ENCODE data around the gene EWSR1.
A peak's percentile ranks its signal among the peaks of the same experiment; 100 is the strongest.
"Not testable (repeated sequence)": the region's sequence is repeated elsewhere in the genome, so short reads cannot be mapped to it uniquely, and the experiment has no call there.

The EWSR1 gene, protein sequence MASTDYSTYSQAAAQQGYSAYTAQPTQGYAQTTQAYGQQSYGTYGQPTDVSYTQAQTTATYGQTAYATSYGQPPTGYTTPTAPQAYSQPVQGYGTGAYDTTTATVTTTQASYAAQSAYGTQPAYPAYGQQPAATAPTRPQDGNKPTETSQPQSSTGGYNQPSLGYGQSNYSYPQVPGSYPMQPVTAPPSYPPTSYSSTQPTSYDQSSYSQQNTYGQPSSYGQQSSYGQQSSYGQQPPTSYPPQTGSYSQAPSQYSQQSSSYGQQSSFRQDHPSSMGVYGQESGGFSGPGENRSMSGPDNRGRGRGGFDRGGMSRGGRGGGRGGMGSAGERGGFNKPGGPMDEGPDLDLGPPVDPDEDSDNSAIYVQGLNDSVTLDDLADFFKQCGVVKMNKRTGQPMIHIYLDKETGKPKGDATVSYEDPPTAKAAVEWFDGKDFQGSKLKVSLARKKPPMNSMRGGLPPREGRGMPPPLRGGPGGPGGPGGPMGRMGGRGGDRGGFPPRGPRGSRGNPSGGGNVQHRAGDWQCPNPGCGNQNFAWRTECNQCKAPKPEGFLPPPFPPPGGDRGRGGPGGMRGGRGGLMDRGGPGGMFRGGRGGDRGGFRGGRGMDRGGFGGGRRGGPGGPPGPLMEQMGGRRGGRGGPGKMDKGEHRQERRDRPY

DNA sequence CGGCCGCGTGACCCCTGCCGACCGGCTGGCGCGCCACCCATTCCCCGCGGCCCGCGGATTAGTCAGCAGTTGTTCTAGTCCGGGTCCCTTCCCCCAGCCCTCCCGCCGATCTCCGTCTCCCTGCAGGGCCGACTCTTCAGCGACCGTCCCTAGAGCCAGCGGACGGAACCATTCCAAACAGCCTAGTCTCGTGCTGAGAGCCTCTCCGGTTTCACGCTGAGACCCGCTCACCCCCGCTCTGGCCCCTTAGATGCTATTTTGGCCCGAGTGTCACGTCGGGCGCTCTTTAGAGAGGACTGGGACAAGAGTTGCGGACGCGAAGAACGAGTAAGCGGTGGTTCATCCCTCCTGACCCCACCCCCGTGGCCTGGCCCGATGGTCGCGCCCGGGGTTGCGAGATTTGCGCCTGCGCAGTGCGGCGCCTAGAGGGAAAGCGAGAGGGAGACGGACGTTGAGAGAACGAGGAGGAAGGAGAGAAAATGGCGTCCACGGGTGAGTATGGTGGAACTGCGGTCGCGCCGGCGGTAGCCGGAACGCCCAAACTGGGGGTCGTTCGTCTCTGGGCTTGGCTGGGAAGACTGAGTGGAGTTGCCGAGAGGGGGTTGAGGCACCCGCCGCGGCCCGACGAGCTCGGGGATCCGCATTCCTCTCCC is at the start of gene EWSR1, which contains the start of gene RHBDD3:
Gene EWSR1 (plus strand): TSS at position 411 of the 653 bp plus-strand sequence. CDS start 69 bp downstream, at position 480.
Gene RHBDD3 (minus strand): TSS at position 124 of the 653 bp plus-strand sequence. CDS start 2,355 bp downstream, outside the sequence.
- DNase-seq, result peak; percentile 96

DNA sequence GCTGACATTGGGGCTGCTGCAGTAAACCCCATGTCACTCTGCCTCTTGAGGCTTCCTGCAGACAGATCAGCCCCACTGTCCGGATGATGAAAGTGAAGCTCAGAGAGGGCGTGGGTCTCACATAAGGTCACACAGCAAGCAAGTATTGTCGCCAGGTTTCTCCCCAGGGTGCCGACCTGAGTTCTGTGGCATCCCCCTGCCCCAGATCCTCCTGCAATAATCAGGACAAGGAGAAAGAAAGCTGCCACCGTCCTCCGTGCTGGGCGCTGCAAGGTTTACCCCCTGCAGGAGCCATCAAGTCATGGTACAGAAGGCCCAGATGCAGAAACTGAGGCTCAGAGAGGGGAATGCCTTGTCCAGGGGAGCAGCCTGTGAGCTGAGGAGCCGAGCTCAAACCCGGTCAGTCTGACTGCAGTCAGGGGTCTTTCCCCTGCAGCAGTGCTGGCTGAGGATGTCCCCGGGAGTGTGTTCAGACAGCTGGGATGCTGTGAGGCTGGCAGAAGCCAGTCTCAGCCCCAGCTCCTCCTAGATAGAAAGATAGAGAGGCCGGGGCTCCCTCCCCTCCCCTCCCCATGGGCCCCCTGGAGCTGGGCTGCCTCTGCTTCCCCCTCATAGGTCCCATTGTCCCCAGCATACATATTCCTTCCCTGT is 49.2 kb upstream of the EWSR1 start:
- no peak for DNase-seq

DNA sequence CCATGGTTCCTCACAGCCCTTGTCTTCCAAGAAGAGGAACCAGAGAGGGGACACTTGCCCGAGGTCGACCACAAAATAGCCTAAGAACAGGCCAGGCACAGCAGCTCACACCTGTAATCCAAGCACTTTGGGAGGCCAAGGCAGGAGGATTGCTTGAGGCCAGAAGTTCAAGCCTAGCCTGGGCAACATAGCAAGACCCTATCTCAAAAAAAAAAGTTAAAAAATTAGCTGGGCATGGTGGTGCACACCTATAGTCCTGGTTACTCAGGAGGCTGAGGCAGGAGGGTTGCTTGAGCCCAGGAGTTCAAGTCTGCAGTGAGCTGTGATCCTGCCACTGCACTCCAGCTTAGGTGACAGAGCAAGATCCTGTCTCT is 48.7 kb upstream of the EWSR1 start:
- DNase-seq, result not testable (repeated sequence)

DNA sequence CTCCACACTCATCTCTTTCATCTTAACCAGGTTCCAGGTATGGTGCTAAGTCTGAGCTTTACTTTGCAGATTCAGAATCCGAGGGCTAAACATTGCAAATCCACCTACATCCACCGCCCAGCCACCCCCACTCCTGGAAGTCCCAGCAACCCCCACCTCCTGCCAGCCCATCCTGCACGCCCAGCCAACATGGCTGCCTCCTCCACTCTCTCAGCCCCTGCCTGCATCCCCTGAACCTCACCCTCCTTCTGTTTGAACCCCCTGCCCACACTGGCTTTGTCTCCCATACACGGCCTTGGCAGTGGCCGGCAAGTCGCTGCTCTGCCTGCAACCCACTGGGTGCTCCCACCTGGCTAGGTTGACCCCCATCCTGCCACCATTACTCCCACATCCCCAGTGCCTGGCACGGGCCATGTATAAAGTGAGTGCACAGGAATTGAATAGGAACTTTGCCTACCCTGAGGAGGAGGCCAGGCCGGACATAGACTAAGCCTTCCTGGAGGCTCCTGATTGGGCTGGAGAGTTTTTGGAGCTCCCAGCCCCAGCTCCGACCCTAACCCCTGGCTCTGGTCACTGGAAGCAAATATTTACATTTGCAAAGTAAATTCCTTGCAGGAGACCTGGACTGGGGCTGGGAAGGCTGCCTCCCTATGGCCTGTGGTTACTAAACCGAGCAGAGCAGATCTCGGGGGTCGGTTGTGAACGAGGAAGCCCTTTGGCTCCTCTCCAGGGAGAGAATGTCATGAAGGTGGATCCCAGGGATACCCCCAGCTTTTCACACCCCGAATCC is 48.0 kb upstream of the EWSR1 start:
- DNase-seq, result no peak

DNA sequence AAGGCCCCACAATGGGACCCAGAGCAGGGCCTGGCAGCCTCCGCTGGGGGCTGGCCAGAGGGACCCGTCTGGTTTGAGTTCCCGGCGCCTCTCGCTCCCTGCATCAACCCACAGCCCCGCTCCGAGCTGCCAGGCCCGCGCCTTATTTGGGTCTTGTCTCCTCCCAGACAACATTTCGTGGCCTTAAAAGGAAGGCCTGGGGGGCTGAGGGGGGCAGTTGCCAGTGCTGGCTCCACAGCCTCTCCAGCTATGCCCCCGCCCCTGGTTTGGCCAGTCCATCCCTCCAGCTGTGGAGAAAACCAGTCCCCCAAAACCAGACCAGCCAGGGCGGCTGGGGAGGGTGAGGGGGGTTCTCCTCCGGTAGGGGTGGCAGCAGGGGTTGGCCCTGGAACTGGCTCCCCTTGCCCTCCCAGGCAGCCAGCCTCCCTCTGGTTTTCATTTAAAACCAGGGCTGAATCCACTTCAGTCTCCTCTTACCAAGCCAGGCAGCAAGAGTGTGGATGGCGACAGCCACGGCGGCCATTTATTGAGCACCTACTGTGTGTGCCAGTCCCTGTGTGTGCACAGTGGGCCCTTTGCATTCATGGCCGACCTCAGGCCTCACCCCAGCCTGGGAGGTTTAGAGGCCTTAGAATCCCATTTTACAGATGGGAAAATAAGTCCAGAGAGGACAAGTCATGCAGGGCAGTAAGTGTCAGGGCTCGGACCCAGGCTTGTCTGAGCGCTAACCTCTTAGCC is 43.8 kb upstream of the EWSR1 start:
- DNase-seq, result no peak

DNA sequence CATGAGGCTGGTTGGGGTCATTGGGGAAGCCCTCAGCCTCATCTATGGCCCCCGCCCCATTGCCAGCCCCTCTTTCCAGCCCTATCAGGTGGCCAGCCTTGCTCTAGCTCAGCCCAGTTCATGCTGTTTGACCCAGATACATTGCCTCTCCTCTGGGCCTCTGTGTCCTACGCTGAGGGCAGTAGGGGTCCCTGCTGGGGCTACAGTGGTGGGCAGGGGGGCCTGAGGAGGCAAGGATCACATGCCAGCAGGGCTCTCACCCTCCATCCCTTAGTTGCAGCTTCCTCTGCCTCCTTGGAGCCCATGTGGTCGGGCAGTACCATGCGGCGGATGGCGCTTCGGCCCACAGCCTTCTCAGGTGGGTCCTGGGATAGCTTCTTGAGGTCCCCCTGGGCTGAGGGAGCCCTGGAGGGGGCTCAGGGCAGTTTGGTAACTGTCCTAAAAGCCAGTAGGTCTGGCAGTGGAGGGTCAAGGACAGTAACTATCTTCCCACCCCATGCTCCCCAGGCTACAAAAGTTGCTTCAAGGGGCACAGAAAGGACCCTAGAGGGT is 43.1 kb upstream of the EWSR1 start:
- no peak for DNase-seq

DNA sequence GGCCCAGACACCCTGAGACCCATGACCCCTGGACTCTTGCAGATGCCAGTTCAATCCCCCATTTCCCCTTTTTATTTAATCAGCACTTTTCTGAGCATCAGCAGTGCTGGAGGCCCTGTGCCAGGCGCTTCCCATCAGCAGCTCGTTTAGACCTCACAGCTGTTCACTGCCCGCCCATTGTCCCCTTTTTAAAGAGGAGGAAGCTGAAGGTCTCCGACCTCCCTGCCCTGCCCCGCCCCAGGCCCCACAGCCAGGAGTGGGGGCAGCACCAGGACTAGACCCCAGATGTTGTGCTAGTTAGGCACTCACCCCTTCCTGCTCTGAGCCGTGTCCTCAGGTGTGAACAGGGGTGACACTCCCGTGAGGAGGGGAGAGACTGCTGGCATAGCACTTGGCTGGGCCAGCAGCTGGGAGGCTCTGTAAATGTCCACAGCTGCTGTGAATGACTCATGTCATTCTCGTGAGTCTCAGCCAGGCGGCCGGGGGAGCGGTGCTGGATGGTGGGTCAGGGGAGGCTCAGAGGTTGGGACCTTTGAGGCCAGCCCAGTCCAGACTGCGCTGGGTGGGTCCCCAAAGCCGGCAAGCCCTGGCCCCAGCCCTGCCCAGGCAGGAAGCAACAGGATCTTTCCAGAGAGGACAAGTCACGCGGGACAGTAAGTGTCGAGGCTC is 42.5 kb upstream of the EWSR1 start:
- DNase-seq, result no peak

DNA sequence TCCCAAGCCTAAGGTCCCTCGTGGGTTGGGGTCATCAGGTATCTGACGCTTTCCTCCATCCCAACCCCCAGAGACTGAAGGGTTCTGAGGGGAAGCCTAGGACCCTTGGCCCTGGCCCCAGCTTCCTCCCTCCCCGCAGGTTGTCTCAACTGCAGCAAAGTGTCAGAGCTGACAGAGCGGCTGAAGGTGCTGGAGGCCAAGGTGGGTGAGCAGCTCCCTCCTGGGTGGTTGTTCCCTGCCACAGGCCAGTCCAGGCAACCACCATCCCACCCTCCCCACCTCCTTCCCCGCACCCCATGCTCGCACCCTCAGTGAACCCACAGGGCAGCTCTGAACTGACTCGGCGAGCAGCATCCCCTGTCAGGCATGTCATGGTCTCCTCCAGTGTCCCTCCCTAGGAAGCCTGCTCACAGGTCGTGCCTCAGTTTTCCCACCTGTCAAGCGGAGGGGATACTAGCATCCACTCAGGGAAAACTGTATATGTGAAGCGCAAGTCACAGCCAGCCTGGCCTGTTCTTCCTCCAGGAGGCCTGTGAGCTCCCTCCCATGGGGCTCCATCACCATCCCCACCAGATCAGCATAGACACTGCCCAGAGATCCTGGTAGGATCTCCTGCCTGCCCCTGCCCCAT is 41.6 kb upstream of the EWSR1 start:
- DNase-seq, result no peak

DNA sequence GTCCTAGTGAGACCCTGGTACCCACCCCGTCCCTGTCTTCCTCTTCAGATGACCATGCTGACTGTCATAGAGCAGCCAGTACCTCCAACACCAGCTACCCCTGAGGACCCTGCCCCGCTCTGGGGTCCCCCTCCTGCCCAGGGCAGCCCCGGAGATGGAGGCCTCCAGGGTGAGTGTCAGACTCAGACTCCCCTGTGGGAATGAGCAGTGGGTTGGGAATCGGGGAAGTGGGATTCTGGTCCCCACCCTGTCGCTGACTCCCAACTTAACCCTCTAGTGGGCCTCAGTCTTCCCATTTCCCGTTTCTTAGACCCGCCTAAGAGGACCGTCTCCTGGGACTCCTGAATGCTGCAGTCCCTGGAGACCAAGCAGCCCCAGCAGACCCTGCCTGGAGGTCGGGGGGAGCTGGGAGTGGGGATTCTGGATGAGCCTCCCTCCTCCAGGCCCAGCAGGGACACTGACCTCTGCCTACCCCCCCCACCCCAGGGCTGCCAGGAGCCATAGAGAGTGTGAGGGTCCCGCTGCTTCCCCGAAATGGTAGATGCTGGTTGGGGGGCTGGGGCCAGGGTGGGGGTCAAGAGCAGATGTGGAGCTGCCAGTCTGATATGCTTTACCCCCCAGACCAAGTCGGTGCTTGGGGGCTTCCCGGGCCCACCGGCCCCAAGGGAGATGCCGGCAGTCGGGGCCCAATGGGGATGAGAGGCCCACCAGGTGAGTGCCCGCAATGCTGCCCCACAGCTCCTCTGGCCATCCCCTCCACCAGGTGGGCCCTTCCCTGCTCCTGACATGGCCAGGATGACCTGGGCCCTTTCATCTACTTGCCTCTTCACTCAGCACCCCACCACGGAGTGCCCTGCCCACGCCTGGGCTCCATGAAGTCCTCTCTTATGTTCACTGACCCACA is 36.8 kb upstream of the EWSR1 start:
- no peak for DNase-seq

DNA sequence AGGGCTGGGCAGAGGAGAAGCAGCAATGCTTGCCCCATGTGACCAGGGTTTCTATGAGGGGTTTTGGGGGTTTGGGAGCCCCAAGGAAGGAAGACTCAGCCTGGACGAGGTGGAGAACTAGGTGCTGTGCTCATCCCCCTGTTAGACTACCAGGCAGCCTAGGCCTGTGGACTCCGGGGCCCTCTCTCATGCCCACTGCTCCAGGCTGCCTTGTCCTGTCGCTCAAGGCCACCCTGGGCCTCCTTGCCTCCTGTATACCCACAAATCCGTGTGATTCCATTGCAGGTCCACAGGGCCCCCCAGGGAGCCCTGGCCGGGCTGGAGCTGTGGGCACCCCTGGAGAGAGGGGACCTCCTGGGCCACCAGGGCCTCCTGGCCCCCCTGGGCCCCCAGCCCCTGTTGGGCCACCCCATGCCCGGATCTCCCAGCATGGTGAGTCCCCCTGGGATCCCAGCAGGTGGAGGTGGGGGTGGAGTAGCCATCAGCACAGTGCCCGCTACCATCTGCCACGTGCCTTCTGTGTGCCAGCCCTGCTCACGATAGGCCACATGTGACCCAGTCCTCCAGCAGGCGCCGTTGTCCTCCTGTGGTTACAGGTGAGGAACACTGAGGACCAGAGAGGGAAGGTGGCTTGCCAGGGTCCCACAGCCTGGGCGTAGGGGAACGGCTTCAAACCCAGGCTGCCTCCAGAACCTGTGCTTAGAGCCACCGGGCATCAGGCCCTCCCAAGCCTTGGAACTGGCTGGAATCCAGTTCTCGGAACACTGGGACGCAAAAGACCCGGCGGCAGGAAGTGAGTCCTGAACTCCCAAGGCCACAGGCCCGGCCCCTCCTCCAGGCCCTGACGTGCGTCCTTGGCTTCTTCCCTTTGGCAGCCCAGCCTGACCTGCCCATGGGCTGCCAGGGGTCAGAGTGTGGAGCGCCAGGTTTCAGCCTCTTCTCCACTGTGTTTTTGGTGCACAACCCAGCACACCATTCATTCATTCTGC is 35.8 kb upstream of the EWSR1 start:
- no peak for DNase-seq

DNA sequence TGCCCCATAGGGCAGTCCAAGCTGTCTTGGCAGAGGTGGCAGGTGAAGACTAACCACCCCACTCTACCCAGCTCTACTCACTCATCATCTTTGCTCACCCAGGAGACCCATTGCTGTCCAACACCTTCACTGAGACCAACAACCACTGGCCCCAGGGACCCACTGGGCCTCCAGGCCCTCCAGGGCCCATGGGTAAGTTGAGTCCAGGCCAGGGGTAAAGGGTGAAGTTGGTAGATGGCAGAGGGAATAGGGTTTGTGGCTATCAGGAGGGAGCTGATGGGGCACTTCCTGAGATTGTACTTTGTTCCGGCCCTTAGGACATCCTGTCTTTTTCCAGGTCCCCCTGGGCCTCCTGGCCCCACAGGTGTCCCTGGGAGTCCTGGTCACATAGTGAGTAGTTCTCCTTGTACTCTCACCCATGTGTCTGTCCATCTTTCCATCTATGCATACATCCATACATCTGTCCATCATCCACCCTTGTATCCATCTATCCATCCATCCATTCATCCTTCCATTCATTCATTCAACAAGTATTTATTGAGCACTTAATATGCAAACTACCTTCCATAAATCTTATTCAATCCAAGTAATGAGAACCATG is 34.7 kb upstream of the EWSR1 start:
- DNase-seq, result no peak

DNA sequence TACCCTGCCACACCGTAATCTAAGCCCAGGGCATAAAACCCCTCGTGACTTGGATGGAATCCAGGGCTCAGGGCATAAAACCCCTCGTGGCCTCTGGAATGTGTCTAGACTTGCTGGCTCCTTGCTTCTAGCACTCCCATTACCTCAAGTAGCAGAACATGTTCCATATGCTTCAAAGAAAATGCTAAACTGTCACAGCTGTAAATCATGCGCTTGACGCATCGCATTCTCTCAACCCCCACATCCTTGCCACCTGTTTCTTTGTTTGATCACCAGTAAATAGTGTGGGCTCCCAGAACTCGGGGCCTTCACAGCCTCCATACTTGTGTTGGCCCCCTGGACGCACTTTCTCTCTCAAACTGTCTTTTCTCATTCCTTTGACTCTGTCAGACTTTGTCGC is 27.6 kb upstream of the EWSR1 start:
- not testable (repeated sequence) for DNase-seq

DNA sequence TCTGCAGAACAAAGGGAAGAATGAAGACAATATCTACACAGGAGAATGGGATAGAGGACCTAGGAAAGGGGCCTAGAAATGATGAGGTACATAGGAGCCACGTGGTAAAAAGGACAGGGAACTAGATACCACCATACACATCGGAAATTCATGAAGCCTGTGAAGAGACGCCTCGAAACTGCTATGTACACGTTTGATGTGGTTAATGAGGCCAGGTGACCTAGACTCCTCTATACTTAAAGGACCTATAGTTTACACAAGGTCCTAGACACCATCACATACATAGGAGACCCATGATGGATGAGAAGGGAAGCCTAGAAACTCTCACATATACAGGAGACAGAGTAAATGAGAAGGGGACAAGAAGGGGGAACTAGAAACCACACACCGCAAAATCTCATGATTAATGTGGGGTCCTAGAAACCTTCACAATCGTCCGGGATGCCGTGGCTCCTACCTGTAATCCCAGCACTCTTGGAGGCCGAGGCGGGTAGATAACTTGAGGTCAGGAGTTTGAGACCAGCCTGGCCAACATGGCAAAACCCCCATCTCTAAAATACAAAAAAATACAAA is 24.1 kb upstream of the EWSR1 start:
- no peak for DNase-seq

DNA sequence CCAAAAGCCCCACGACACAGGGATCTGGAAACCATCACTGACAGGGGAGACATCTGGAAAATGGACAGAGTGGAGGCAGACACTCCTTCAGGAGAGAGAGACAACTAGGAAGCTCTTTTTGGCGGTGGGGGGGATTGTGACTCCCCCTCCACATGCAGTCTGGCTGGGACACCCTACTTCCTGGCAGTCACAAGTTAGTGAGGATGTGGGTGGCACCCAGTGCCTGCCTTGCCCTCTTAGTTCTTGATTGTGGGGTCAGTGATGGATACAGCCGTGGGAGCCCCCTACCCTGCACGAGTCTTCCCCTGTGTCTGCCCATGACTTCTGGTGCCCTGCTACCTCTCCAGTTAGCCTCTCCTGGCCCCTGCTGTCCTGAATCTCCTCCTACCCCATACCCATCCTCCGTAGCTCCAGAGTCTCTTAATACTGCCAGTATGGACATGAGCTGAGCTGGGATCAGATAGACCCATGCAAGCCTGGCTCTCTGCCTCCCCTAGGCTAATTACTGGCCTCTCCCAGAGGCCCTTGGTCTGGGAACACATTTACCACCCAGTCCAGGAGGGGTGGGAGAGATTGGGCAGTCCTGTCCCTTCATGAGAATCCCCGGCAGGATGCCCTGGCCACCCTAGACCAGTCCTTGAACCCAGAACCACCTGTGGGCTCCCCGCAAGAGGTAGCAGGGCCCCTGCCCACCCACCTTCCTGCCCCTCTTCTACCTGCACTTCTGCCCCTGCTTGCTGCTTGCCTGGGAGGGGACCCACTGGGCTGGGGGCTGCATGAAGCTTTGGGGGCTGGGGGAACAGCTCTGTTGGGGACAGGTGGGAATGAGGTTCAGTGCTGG is 23.1 kb upstream of the EWSR1 start:
- no peak for DNase-seq

DNA sequence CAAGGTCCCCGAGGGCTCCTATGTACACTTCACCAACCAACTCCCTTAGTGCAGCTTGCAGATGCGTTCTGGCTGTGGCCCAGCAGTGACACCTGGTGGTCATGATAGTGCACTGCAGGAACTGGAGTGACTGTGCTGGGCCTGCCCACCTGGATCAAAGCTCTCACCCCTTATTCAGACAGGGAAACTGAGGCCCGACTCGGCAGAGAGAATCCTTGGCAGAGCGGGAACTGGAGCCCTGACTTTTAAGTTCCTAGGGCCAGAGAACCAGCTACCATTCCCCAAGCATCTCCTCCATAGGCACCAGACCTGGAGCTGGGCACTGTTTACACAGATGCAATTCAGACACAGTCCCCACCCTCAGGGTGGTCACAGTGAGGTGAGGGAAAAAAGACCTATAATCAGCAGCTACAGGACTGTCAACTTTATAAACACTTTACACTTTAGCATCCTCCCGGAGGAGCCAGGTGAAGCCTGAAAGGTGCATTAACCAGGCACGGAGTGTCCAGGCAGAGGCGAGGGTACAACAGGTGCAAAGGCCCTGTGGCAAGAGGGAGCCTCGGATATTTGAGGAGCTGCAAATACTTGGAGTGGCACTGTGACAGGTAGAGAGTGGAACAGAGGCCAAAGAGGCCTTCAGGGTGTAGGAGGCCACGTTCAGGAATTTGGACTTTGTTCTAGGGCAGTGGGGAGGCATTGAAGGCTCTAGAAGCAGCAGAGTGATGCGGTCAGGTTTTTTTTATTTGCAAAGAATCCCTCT is 22.3 kb upstream of the EWSR1 start:
- peak; percentile 27 for DNase-seq
